Measurements from ENCODE around the gene CATSPERZ.

The CATSPERZ gene

DNA sequence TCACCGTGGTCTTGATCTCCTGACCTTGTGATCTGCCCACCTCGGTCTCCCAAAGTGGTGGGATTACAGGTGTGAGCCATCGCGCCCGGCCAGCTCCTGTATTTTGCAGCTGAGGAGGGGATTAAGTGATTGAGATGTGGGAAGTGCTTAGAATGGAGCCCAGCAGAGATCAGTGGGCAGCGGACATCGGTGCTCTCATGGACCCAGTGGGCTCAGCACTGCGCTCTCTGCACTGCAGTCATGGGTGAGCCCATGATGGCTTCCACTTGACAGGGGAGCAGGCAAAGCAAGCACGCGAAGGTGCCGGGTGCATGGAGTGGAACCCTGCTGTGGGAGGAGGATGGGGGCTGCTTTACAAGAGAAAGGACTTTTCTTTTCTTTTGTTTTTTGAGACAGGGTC lies 30.7 kb downstream of the CATSPERZ start:
- TF ChIP-seq, protein P1, sequence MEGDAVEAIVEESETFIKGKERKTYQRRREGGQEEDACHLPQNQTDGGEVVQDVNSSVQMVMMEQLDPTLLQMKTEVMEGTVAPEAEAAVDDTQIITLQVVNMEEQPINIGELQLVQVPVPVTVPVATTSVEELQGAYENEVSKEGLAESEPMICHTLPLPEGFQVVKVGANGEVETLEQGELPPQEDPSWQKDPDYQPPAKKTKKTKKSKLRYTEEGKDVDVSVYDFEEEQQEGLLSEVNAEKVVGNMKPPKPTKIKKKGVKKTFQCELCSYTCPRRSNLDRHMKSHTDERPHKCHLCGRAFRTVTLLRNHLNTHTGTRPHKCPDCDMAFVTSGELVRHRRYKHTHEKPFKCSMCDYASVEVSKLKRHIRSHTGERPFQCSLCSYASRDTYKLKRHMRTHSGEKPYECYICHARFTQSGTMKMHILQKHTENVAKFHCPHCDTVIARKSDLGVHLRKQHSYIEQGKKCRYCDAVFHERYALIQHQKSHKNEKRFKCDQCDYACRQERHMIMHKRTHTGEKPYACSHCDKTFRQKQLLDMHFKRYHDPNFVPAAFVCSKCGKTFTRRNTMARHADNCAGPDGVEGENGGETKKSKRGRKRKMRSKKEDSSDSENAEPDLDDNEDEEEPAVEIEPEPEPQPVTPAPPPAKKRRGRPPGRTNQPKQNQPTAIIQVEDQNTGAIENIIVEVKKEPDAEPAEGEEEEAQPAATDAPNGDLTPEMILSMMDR (conservative IDR thresholded peaks at IDR 0.05; ENCODE audit: low read depth, low read length): no peak
- no peak for DNase-seq (ENCODE audit: low read depth)
- no peak overlapping the region for H3K4me3 ChIP-seq (ENCODE audit: low read length)

DNA sequence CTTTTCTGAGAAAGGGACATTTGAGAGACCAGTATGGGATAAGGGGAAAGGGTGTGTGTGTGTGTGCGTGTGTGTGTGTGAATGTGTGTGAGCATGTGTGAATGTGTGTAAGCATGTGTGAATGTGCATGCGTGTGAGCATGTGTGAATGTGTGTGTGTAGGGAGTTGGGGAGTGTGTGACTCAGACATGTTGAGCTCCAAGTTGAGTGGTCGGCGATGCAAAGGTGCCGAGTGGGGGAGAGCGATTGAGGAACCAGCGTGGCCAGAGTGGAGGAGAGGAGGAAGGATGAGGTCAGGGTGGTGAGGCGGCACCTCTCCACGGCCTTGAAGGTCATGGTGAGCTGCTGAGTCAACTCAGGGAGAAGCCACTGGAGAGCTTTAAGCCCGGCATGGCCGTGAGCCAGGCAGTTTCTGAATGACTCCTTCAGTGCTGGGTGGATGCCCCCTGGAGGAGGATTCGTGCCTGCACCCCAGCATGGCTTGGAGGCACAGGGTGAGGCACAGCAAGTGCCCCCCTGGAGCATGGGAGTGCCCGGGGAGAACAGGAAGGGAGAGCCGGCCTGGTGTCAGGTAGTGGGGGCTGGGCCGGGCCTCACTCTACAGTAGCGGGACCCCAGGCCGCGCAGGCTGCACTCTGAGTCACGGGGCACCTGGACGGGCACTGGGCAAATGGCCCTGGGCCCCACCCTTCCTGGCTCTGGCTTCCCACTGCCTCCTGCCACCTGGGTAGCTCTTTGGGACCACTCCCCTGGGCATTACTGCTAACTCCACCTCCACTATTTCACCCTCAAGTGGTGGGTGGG lies 31.6 kb downstream of the CATSPERZ start:
- TF ChIP-seq, protein P1 (conservative IDR thresholded peaks at IDR 0.05; ENCODE audit: low read depth, low read length): peak; percentile 87
- peak; percentile 71 for DNase-seq (ENCODE audit: low read depth)
- H3K4me3 ChIP-seq (ENCODE audit: low read length): no peak overlapping the region

DNA sequence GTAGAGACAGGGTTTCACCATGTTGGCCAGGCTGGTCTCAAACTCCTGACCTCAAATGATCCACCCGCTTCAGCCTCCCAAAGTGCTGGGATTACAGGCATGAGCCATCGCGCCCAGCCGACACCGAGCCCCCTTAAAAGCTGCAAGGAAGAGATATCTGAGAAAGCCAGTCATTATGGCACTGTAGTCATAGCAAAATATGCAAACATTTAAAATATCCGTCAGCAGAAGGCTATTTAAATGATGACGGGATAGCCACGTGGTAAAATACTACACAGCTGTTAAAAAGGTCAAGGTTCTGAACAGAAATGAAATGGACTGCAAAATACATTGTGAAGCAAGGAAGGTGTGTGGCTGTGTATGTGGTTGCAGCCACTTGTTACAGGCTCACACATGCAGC lies 33.4 kb downstream of the CATSPERZ start:
- no peak overlapping the region for H3K4me3 ChIP-seq (ENCODE audit: low read length)
- TF ChIP-seq, protein P1 (conservative IDR thresholded peaks at IDR 0.05; ENCODE audit: low read depth, low read length): no peak
- no peak for DNase-seq (ENCODE audit: low read depth)

DNA sequence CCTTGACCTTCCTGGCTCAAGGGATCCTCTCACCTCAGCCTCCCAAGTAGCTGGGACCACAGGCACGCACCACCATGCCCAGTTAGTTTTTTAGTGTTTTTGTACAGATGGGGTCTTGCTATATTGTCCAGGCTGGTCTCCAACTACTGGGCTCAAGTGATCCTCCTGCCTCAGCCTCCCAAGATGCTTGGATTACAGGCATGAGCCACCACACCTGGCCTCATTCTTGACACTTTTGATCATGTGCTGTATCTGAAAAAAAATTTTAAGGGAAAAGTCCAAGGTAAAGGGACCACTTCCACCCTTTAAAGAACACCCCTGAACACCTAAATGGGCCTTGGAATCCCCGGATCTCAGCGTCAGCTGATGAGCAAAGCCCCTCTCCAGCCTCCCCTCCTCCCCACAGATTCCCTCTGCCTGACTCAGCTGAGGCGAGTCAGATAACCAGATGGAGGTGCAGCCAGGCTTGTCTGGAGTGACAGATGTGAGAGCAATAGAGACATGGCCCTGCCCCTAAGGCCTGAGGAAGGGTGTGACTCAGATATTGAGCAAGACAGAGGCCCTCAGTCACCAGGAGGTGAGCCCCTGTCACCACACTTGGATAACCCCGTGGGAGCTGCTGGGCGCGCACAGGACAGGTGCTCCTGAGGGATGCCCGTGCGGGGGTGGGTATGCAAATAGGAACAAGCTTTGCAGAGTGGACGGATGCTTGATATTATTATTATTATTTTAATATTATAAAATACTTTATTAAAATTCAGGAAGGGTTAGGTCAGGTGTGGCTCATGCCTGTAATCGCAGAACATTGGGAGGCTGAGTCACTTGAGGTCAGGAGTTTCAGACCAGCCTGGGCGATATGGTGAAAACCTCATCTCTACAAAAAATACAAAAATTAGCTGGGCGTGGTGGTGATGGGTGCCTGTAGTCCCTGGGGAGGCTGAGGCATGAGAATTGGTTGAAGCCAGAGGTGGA lies 34.9 kb downstream of the CATSPERZ start:
- H3K4me3 ChIP-seq (ENCODE audit: low read length): no peak overlapping the region
- TF ChIP-seq, protein P1 (conservative IDR thresholded peaks at IDR 0.05; ENCODE audit: low read depth, low read length): no peak
- peak; percentile 79 for DNase-seq (ENCODE audit: low read depth)

DNA sequence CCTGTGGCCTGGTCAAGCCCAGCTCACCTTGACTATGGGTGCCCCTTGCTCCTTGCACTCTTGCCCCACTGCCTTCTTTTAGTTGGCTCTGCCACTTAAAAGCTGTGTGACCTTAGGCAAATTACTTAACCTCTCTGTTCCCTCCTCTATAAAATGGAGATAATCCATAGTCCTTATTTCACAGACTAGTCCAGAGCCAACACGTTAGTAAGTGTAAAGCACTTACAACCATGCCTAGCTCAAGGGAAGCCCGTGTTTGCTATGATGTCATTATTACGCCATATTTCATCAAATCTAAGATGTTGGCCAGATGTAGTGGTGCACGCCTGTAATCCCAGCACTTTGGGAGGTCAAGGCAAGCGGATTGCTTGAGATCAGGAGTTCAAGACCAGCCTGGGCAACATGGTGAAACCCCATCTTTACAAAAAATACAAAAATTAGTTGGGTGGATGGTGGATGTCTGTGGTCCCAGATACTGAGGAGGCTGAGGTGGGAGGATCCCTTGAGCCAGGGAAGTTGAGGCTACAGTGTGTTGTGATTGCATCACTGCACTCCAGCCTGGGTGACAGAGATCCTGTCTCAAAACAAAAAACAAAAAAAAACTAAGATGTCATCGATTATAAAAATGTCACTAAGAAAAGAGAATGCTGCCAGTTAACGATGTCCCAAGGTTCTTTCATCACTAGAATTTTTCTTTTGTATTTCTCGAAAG lies 37.5 kb downstream of the CATSPERZ start:
- H3K4me3 ChIP-seq (ENCODE audit: low read length): no peak overlapping the region
- TF ChIP-seq, protein P1 (conservative IDR thresholded peaks at IDR 0.05; ENCODE audit: low read depth, low read length): no peak
- no peak for DNase-seq (ENCODE audit: low read depth)

DNA sequence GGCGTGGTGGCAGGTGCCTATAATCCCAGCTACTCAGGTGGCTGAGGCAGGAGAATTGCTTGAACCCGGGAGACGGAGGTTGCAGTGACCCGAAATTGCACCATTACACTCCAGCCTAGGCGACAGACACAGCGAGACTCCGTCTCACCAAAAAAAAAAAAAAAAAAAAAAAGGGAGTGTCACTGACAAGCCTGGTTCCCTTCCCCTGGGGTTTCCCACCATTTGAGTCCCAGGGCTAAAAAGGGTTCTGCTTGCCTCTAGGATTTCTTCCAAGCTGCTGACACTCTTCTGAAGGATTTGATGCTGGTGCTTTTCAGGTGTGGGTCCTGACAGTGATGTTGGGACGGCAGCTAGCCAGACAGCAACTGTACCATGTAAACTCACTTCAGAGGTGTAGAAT lies 38.6 kb downstream of the CATSPERZ start:
- no peak for DNase-seq (ENCODE audit: low read depth)

More for the DNA sequence above, 38.6 kb downstream of the CATSPERZ start:
- TF ChIP-seq, protein P1 (conservative IDR thresholded peaks at IDR 0.05; ENCODE audit: low read depth, low read length): no peak
- no peak overlapping the region for H3K4me3 ChIP-seq (ENCODE audit: low read length)

Measured in retinal pigment epithelial cell (primary cell).